ENCODE data around the gene USH2A.

DNA sequence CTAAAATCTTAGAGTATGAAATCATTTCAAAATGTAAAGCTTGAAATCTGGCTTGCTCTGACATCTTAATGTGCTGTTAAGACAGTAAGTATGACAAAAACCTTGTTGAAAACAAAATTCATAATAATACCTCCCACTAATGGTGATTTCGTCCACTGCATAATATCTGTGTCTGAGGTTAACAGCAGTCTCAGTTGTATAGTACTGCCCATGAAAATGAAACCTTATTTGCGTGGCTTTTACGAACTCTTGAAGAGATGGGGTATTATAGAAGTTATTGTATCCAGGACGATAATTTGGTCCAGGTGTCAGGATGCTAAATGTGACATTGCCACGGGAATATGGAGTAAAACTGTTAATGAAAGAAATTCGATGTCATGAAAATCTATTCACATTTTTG is 99.9 kb downstream of the USH2A start:
- TF ChIP-seq, protein P1, sequence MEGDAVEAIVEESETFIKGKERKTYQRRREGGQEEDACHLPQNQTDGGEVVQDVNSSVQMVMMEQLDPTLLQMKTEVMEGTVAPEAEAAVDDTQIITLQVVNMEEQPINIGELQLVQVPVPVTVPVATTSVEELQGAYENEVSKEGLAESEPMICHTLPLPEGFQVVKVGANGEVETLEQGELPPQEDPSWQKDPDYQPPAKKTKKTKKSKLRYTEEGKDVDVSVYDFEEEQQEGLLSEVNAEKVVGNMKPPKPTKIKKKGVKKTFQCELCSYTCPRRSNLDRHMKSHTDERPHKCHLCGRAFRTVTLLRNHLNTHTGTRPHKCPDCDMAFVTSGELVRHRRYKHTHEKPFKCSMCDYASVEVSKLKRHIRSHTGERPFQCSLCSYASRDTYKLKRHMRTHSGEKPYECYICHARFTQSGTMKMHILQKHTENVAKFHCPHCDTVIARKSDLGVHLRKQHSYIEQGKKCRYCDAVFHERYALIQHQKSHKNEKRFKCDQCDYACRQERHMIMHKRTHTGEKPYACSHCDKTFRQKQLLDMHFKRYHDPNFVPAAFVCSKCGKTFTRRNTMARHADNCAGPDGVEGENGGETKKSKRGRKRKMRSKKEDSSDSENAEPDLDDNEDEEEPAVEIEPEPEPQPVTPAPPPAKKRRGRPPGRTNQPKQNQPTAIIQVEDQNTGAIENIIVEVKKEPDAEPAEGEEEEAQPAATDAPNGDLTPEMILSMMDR (IDR thresholded peaks at IDR 0.05) = no peak
- TF ChIP-seq POLR2A (IDR thresholded peaks at IDR 0.05) = no peak
